HepG2 (cell line): Measurements from ENCODE around the gene TRMT1. TPM values are rescaled to one million over a fixed set of nuclear protein-coding genes. Genes with fewer than 3 reads are reported as not detected.

ENCODE experiments used
- ATAC-seq: fragments of 200-7000 bp; cut with Tn5 transposase; 3 replicates; pipeline ENCODE4 v1.9.1; 2020; ENCODE audit warnings: mild to moderate bottlenecking, moderate library complexity
- BruUV-seq: library from RNA; stranded (reverse); fragments of 400-500 nt; replicated peaks from 2 replicates; lab custom pipeline; 2021; lab: Mats Ljungman, UMichigan
- CTCF ChIA-PET: fragments of 300-600 bp; formaldehyde crosslinking; extraction: SDS; loops from one replicate; lab custom pipeline; 2021; ENCODE audit warnings: low total read pairs, inconsistent platforms, low intra/inter-chr PET ratio; lab: Yijun Ruan, JAX
- POLR2A ChIA-PET: fragments of 350-600 bp; sonication (Branson Sonifier 250); formaldehyde crosslinking; loops from one replicate; lab custom pipeline; 2020; ENCODE audit warnings: antibody characterized with exemption, inconsistent platforms; lab: Yijun Ruan, JAX
- DNase-seq: peaks from one replicate; pipeline ENCODE4 v3.0.0-alpha.2; 2015; ENCODE audit warnings: low spot score
- FAIRE-seq: peaks from 3 replicates; lab custom pipeline; 2011; peaks lifted over from hg19 to GRCh38; lab: Jason Lieb, UNC
- H2AFZ ChIP-seq: one replicate; pipeline ENCODE4 v1.6.1; 2011; ENCODE audit warnings: low read length, inconsistent platforms
- H3K27ac ChIP-seq: fragments of 300-600 bp; 3 replicates; pipeline ENCODE4 v1.8.0; 2011; ENCODE audit warnings: mixed run types, mild to moderate bottlenecking, mixed read lengths, low read length, inconsistent platforms; ENCODE audit not compliant: insufficient read depth; ENCODE audit errors: extremely low read length
- H3K27me3 ChIP-seq, 2 experiments: fragments of 200-600 bp in 1 of 2; 2 replicates in 1 of 2; 3 replicates in 1 of 2; pipeline versions ENCODE4 v1.6.0 to v1.8.0; 2011; ENCODE audit warnings: low read length in 2 of 2, mild to moderate bottlenecking in 2 of 2, moderate library complexity in 2 of 2, inconsistent platforms in 1 of 2; ENCODE audit not compliant: insufficient read depth in 2 of 2, control insufficient read depth in 1 of 2
- H3K36me3 ChIP-seq, 2 experiments: fragments of 200-600 bp in 1 of 2; replicated peaks in 1 of 2; 2 replicates in 1 of 2; 3 replicates in 1 of 2; pipeline versions ENCODE4 v1.5.1 to v1.8.0; 2011; ENCODE audit warnings: low read length in 2 of 2, inconsistent platforms in 1 of 2; ENCODE audit not compliant: insufficient read depth in 2 of 2, control insufficient read depth in 1 of 2
- H3K4me1 ChIP-seq: 2 replicates; pipeline ENCODE4 v1.5.1; 2012; ENCODE audit warnings: low read length, inconsistent platforms; ENCODE audit not compliant: insufficient read depth
- H3K4me2 ChIP-seq: 2 replicates; pipeline ENCODE4 v1.6.0; 2011; ENCODE audit warnings: low read depth, low read length, inconsistent platforms
- H3K4me3 ChIP-seq, 3 experiments: fragments of 200-600 bp in 1 of 3; sonication (generic), shearing (Covaris generic) in 1 of 3; replicated peaks in 1 of 3; 2 replicates each; pipeline ENCODE4 v1.5.1; 2011 to 2016; ENCODE audit warnings: low read length in 3 of 3, inconsistent platforms in 2 of 3, low read depth in 2 of 3, mild to moderate bottlenecking in 2 of 3, control low read depth in 1 of 3, mixed read lengths in 1 of 3; ENCODE audit not compliant: insufficient read depth in 1 of 3
- H3K79me2 ChIP-seq: one replicate; pipeline ENCODE4 v1.6.1; 2011; ENCODE audit warnings: low read length, inconsistent platforms; ENCODE audit not compliant: insufficient read depth
- H3K9ac ChIP-seq: 2 replicates; pipeline ENCODE4 v1.6.0; 2011; ENCODE audit warnings: mild to moderate bottlenecking, low read depth, low read length, inconsistent platforms; ENCODE audit not compliant: insufficient read depth
- H3K9me3 ChIP-seq: 2 replicates; pipeline ENCODE4 v1.5.1; 2012; ENCODE audit warnings: mild to moderate bottlenecking, low read length
- H4K20me1 ChIP-seq: 2 replicates; pipeline ENCODE4 v1.6.0; 2011; ENCODE audit warnings: inconsistent platforms, mild to moderate bottlenecking, low read length, moderate library complexity; ENCODE audit not compliant: insufficient read depth
- AGO2 ChIP-seq: fragments of 200-400 bp; formaldehyde crosslinking; optimal IDR thresholded peaks from 2 replicates; pipeline ENCODE3; 2017; ENCODE audit warnings: mild to moderate bottlenecking, low read depth, low read length, moderate library complexity
- DPF2 ChIP-seq: sonication (generic); formaldehyde crosslinking; IDR thresholded peaks from 2 replicates; pipeline ENCODE4 v1.4.0; 2020; ENCODE audit warnings: mild to moderate bottlenecking, low read depth, missing genetic modification reagents, borderline replicate concordance
- ZNF766 ChIP-seq: sonication (generic); formaldehyde crosslinking; IDR thresholded peaks from 2 replicates; pipeline ENCODE4 v1.5.0; 2020; ENCODE audit warnings: missing genetic modification reagents, borderline replicate concordance
- WGBS: methylation state at CpG from one replicate; pipeline ENCODE4 v1.1.6; 2017; ENCODE audit warnings: low lambda C conversion rate; 5-methylcytosine and 5-hydroxymethylcytosine counted together
- in situ Hi-C: cut with HindIII; loops from 2 replicates; pipeline ENCODE4 v1.10.0; 2017; ENCODE audit warnings: low pct_unique_long_range_greater_than_20kb; ENCODE audit not compliant: extremely low pct_ligation_motif_present
- intact Hi-C: fragments of 100-400 bp; cut with micrococcal nuclease; formaldehyde crosslinking; loops from one replicate; pipeline ENCODE4 v1.10.0; 2022; ENCODE audit not compliant: unreplicated experiment
- polyA plus RNA-seq, 8 experiments: library from polyadenylated mRNA; depleted of rRNA in 3 of 8; stranded (reverse) in 7 of 8; unstranded in 1 of 8; fragments of >200 nt; fragmentation: Illumina TruSeq in 4 of 8; extraction: Trizol in 4 of 8; gene quantifications; 2 replicates each; pipeline versions ENCODE4 v1.2.1 to v1.2.3, GENCODE V29; 2011 to 2016; ENCODE audit warnings: low read depth in 4 of 8, missing spikeins in 1 of 8, mixed read lengths in 1 of 8; ENCODE audit not compliant: insufficient read depth in 1 of 8
- total RNA-seq, 5 experiments: library from RNA; depleted of rRNA; stranded (reverse); fragments of >200 nt; fragmentation: Illumina TruSeq; extraction: Trizol; gene quantifications; 2 replicates each; pipeline ENCODE4 v1.2.3, GENCODE V29; 2016; ENCODE audit warnings: low read depth in 1 of 5
- TF ChIP-seq, protein P1 (sequence below): fragments of 450-650 bp; IDR thresholded peaks from 2 replicates; pipeline ENCODE4 v1.6.1; 2017
- TF ChIP-seq, protein P2 (sequence below): sonication (generic); formaldehyde crosslinking; IDR thresholded peaks from 2 replicates; pipeline ENCODE4 v1.4.0; 2020; ENCODE audit warnings: low read depth, mild to moderate bottlenecking, missing genetic modification reagents

Gene TRMT1
- total and polyA plus RNA-seq, 2 of the 13 experiments (the other 11 are each of a cell fraction or from before 2014, with no cell fraction given): 35.5 to 44.1 TPM

DNA sequence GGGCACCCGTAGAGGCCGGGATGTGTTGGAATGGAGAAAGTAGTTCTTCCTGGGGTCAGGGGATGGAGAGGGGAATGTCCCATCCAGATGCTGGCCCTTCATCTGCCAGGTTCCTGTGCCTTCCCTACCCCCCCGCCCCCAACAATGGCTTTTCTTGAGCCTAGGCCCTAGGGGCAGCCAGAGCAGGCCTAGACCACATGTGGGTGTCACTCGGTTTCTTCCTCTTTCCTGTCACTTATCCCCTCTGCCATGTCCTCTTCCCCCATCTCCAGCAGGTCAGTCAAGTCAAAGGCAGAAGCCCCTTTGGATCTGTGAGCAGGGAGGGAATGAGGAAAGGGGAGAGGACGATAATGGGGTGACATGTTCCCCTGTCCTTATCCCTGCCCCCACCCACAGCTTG lies 50.3 kb downstream of the TRMT1 start (continued):
- TF ChIP-seq, protein P1, sequence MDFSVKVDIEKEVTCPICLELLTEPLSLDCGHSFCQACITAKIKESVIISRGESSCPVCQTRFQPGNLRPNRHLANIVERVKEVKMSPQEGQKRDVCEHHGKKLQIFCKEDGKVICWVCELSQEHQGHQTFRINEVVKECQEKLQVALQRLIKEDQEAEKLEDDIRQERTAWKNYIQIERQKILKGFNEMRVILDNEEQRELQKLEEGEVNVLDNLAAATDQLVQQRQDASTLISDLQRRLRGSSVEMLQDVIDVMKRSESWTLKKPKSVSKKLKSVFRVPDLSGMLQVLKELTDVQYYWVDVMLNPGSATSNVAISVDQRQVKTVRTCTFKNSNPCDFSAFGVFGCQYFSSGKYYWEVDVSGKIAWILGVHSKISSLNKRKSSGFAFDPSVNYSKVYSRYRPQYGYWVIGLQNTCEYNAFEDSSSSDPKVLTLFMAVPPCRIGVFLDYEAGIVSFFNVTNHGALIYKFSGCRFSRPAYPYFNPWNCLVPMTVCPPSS: no peak
- TF ChIP-seq, protein P2, sequence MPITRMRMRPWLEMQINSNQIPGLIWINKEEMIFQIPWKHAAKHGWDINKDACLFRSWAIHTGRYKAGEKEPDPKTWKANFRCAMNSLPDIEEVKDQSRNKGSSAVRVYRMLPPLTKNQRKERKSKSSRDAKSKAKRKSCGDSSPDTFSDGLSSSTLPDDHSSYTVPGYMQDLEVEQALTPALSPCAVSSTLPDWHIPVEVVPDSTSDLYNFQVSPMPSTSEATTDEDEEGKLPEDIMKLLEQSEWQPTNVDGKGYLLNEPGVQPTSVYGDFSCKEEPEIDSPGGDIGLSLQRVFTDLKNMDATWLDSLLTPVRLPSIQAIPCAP: no peak
- no peak for TF ChIP-seq ZNF766 (CRISPR knock-in tag)

DNA sequence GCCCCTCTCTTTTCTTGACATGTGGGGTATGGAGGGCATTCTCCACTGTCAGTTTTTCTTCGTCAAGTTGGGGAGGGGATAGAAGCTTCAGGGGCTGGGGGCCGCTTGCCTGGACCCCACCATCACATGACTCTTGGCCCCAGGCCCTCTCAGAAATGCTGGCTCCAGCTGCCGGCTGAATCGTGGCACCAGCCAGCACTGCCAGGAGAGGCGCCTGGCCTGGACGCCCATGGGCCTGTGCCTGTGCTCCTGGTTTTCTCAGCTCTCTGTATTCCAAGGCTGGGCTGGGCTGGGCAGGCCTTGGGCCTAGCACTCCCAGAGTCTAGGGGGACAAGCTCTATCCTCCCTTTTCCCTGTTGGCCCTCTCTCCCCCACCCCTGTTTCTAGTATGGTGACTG lies 52.4 kb downstream of the TRMT1 start:
- in situ Hi-C loops: loop anchor here (5.0 kb wide), 2 partner anchors 42 to 77 kb away; no protein-coding TSS in a partner anchor
- no peak for ATAC-seq
- peaks cover 44% of the 10 kb centered on the region for H3K4me1 ChIP-seq

More for the DNA sequence above, 52.4 kb downstream of the TRMT1 start:
- Histone ChIP-seq H3K9me3 (no peaks in the 10 kb centered on the region), H3K9ac (no peak overlapping the region), H4K20me1 (no peaks in the 10 kb centered on the region), H3K4me3 (no peak overlapping the region), H3K36me3 (peaks cover 0 to 3% of the 10 kb centered on the region in 2 experiments; a peak in 3 of 5 replicates), H3K4me2 (no peak overlapping the region), H3K79me2 (peaks cover 14% of the 10 kb centered on the region), H3K27ac (no peak overlapping the region), H2AFZ (no peak overlapping the region), H3K27me3 (no peaks in the 10 kb centered on the region)
- peak; percentile 29 for TF ChIP-seq AGO2
- no peak for TF ChIP-seq DPF2
- BruUV-seq: no TSS peak
- POLR2A ChIA-PET: no interaction called here
- intact Hi-C loops: loop anchor here (5.0 kb wide), 1 partner anchor 42 kb away; no protein-coding TSS in a partner anchor
- 100% methylated on average over 4 of the region's 6 CpGs for WGBS
- CTCF ChIA-PET: no interaction called here
- no peak for DNase-seq
- no peak for FAIRE-seq
